Measurements from ENCODE around the gene NUP205.

NUP205 gene

DNA sequence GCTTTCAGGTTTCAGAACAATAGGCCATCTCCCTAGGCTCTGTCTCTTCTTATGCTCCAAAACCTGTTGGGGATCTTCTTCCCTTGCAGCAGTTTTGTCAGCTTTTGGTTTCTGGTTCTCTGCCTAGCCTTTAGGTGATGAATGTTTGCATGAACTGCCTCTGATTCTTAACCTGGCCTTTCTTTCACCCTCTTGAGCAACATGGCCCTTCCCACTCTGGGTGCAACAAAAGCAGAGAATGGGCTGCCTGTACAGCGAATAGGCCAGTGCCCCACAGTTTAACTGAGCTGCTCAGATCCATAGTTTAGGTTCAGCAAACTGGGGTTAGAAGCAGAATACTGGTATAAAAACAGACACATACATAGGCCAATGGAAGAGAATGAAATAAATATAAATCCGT is 18.1 kb upstream of the NUP205 start:
- no CpG with 5 or more reads among the region's 2 CpGs for WGBS (ENCODE audit: insufficient coverage)
- POLR2A ChIA-PET: no interaction called here
- CTCF ChIA-PET: interaction anchor here (1.5 kb wide), 1 partner anchor 13 kb away, joined by 6 read pairs; no protein-coding TSS in a partner anchor
- Histone ChIP-seq H3K27ac (ENCODE audit: insufficient read depth in 1 of 2, low read depth in 1 of 2, low read length in 2 of 2, poor library complexity in 1 of 2, severe bottlenecking in 2 of 2) (no peak overlapping the region), H3K36me3 (ENCODE audit: control insufficient read depth in 4 of 4, insufficient read depth in 4 of 4, low read length in 3 of 4) (no peaks in the 10 kb centered on the region), H3K9me3 (ENCODE audit: control extremely low read depth in 1 of 5, control insufficient read depth in 4 of 5, insufficient read depth in 2 of 5, low read depth in 1 of 5, low read length in 4 of 5) (no peaks in the 10 kb centered on the region), H3K27me3 (replicated peaks in 2 of 5; ENCODE audit: control insufficient read depth in 4 of 5, insufficient read depth in 5 of 5, low read length in 4 of 5) (no peaks in the 10 kb centered on the region), H3K4me1 (ENCODE audit: control extremely low read depth in 1 of 4, control insufficient read depth in 4 of 4, insufficient read depth in 4 of 4, low read length in 3 of 4) (peaks cover 3 to 10% (median 7%) of the 10 kb centered on the region in 4 experiments), H3K4me3 (ENCODE audit: control insufficient read depth in 1 of 7, extremely low read depth in 1 of 7, insufficient read depth in 4 of 7, low read depth in 2 of 7, low read length in 6 of 7) (no peak overlapping the region)
- DNase-seq: no peak

DNA sequence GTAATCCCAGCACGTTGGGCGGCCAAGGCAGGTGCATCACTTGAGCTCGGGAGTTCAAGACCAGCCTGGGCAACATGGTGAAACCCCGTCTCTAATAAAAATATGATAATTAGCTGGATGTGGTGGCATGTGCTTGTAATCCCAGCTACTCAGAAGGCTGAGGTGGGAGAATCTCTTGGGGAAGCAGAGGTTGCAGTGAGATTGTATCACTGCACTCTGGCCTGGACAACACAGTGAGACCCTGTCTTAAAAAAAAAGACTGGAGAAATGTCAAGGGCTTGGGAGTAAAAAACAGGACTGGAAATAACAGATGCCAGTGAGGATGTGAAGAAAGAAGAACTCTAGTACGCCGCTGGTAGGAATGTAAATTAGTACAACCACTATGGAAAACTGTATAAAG is 16.7 kb upstream of the NUP205 start:
- WGBS (ENCODE audit: insufficient coverage): 100% methylated on average over 5 of the region's 6 CpGs
- no peak overlapping the region for H3K4me3 ChIP-seq (ENCODE audit: control insufficient read depth in 1 of 7, extremely low read depth in 1 of 7, insufficient read depth in 4 of 7, low read depth in 2 of 7, low read length in 6 of 7)
- no peaks in the 10 kb centered on the region for H3K36me3 ChIP-seq (ENCODE audit: control insufficient read depth in 4 of 4, insufficient read depth in 4 of 4, low read length in 3 of 4)
- H3K27ac ChIP-seq (ENCODE audit: insufficient read depth in 1 of 2, low read depth in 1 of 2, low read length in 2 of 2, poor library complexity in 1 of 2, severe bottlenecking in 2 of 2): no peak overlapping the region
- POLR2A ChIA-PET: interaction anchor here (0.6 to 0.7 kb wide), 3 partner anchors 37 to 93 kb away, joined by 3 to 9 read pairs (median 4); no protein-coding TSS in a partner anchor
- H3K27me3 ChIP-seq (replicated peaks in 2 of 5; ENCODE audit: control insufficient read depth in 4 of 5, insufficient read depth in 5 of 5, low read length in 4 of 5): no peaks in the 10 kb centered on the region
- no peak for DNase-seq
- no peaks in the 10 kb centered on the region for H3K9me3 ChIP-seq (ENCODE audit: control extremely low read depth in 1 of 5, control insufficient read depth in 4 of 5, insufficient read depth in 2 of 5, low read depth in 1 of 5, low read length in 4 of 5)
- H3K4me1 ChIP-seq (ENCODE audit: control extremely low read depth in 1 of 4, control insufficient read depth in 4 of 4, insufficient read depth in 4 of 4, low read length in 3 of 4): peaks cover 3 to 10% (median 7%) of the 10 kb centered on the region in 4 experiments
- CTCF ChIA-PET: no interaction called here

DNA sequence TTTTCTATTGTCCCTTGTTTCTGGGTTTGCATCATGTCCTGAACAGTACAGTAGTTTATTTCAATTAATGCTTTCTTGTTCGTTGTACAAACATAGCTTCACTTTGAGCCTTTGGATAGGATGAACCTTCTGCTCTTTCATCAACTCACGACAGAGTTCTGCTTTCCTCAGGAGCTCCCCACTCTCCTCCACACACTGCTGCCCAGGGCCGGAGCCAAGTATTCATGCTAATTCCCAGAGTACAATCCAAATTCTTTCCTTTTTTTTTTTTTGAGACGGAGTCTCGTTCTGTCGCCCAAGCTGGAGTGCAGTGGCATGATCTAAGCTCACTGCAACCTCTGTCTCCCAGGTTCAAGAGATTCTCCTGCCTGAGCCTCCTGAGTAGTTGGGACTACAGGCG is 7.5 kb upstream of the NUP205 start:
- Histone ChIP-seq H3K9me3 (ENCODE audit: control extremely low read depth in 1 of 5, control insufficient read depth in 4 of 5, insufficient read depth in 2 of 5, low read depth in 1 of 5, low read length in 4 of 5) (no peaks in the 10 kb centered on the region), H3K4me3 (ENCODE audit: control insufficient read depth in 1 of 7, extremely low read depth in 1 of 7, insufficient read depth in 4 of 7, low read depth in 2 of 7, low read length in 6 of 7) (no peak overlapping the region), H3K4me1 (ENCODE audit: control extremely low read depth in 1 of 4, control insufficient read depth in 4 of 4, insufficient read depth in 4 of 4, low read length in 3 of 4) (no peaks in the 10 kb centered on the region), H3K36me3 (ENCODE audit: control insufficient read depth in 4 of 4, insufficient read depth in 4 of 4, low read length in 3 of 4) (no peaks in the 10 kb centered on the region), H3K27ac (ENCODE audit: insufficient read depth in 1 of 2, low read depth in 1 of 2, low read length in 2 of 2, poor library complexity in 1 of 2, severe bottlenecking in 2 of 2) (no peak overlapping the region), H3K27me3 (replicated peaks in 2 of 5; ENCODE audit: control insufficient read depth in 4 of 5, insufficient read depth in 5 of 5, low read length in 4 of 5) (no peaks in the 10 kb centered on the region)
- POLR2A ChIA-PET: no interaction called here
- DNase-seq: no peak
- WGBS (ENCODE audit: insufficient coverage): 99% methylated on average over 7 of the region's 7 CpGs
- CTCF ChIA-PET: interaction anchor here (0.7 kb wide), 1 partner anchor 409 kb away, joined by 3 read pairs; no protein-coding TSS in a partner anchor

DNA sequence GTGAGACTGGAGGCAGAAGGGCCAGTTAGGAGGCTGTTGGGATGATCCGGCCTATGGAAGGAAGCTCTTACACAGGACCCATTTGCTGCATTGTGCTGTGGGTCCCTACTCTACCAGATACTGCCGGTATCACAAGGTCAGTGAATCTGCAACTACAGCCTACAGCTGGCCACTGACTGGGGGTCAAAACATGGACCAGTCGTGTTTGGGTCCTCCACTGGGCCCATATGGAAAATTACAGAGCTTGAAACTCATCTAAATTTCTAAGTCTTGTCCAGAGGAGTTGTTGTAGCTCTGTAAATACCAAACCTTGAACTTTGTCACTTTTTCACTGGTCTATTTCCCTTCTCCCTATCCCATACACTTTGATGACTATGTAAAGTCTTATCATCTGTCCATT is 5.6 kb upstream of the NUP205 start:
- Histone ChIP-seq H3K4me3 (ENCODE audit: control insufficient read depth in 1 of 7, extremely low read depth in 1 of 7, insufficient read depth in 4 of 7, low read depth in 2 of 7, low read length in 6 of 7) (no peak overlapping the region), H3K4me1 (ENCODE audit: control extremely low read depth in 1 of 4, control insufficient read depth in 4 of 4, insufficient read depth in 4 of 4, low read length in 3 of 4) (peaks cover 0 to 6% (median 4%) of the 10 kb centered on the region in 4 experiments), H3K36me3 (ENCODE audit: control insufficient read depth in 4 of 4, insufficient read depth in 4 of 4, low read length in 3 of 4) (no peaks in the 10 kb centered on the region), H3K27me3 (replicated peaks in 2 of 5; ENCODE audit: control insufficient read depth in 4 of 5, insufficient read depth in 5 of 5, low read length in 4 of 5) (no peaks in the 10 kb centered on the region), H3K9me3 (ENCODE audit: control extremely low read depth in 1 of 5, control insufficient read depth in 4 of 5, insufficient read depth in 2 of 5, low read depth in 1 of 5, low read length in 4 of 5) (no peaks in the 10 kb centered on the region), H3K27ac (ENCODE audit: insufficient read depth in 1 of 2, low read depth in 1 of 2, low read length in 2 of 2, poor library complexity in 1 of 2, severe bottlenecking in 2 of 2) (no peak overlapping the region)
- DNase-seq: no peak
- 69% methylated on average over 3 of the region's 3 CpGs for WGBS (ENCODE audit: insufficient coverage)
- ChIA-PET CTCF (interaction anchor here (1.0 to 1.4 kb wide), 6 partner anchors 8 to 152 kb away, joined by 3 to 6 read pairs (median 4); no protein-coding TSS in a partner anchor), POLR2A (no interaction called here)

DNA sequence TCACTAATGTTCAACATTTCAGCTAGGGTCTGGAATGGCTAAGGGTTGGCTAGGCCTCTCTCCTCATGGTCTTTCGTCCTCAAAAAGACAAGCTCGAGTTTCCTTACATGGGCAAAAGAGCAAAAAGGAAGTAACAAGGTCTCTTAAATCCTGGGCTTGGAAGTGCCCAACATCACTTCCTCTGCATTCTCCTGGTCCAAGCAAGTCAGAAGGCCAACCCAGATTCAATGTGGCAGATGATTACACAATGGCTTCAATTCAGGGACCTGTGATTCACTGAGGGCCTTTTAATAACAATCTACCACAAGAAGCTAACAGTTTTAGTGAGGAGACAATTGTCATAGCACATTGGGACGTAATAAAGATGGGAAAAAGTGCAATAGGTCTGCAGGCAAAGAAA is 4.4 kb upstream of the NUP205 start:
- POLR2A ChIA-PET: no interaction called here
- CTCF ChIA-PET: interaction anchor here (1.0 to 1.4 kb wide), 4 partner anchors 9 to 153 kb away, joined by 3 to 6 read pairs (median 4); no protein-coding TSS in a partner anchor
- no peak for DNase-seq
- Histone ChIP-seq H3K36me3 (ENCODE audit: control insufficient read depth in 4 of 4, insufficient read depth in 4 of 4, low read length in 3 of 4) (no peaks in the 10 kb centered on the region), H3K27me3 (replicated peaks in 2 of 5; ENCODE audit: control insufficient read depth in 4 of 5, insufficient read depth in 5 of 5, low read length in 4 of 5) (no peaks in the 10 kb centered on the region), H3K4me1 (ENCODE audit: control extremely low read depth in 1 of 4, control insufficient read depth in 4 of 4, insufficient read depth in 4 of 4, low read length in 3 of 4) (peaks cover 0 to 10% (median 8%) of the 10 kb centered on the region in 4 experiments), H3K9me3 (ENCODE audit: control extremely low read depth in 1 of 5, control insufficient read depth in 4 of 5, insufficient read depth in 2 of 5, low read depth in 1 of 5, low read length in 4 of 5) (no peaks in the 10 kb centered on the region), H3K27ac (ENCODE audit: insufficient read depth in 1 of 2, low read depth in 1 of 2, low read length in 2 of 2, poor library complexity in 1 of 2, severe bottlenecking in 2 of 2) (no peak overlapping the region), H3K4me3 (ENCODE audit: control insufficient read depth in 1 of 7, extremely low read depth in 1 of 7, insufficient read depth in 4 of 7, low read depth in 2 of 7, low read length in 6 of 7) (no peak overlapping the region)
- WGBS (ENCODE audit: insufficient coverage): 90% methylated on average over 3 of the region's 3 CpGs

DNA sequence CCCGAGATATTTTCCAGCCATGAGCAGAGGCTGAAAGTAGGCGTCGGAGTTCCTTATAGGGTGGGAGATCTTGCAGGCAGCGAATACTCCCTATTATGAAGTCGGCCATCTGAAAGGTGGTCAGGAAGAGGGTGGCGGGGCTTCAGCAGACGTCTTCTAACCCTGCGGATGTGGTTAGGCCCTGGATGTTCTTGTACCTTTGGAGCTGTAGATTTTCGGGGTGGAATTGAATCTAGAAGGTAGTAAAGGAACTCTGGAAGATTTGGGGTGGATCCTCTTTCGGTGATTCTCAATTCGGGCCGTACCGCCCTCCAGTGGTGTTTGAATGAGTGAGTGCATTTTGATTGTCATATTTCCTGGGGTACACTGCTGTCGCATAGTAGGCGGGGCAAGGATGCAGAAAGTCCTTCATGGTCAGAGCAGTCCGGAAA is 635 bp downstream of the NUP205 start:
- POLR2A ChIA-PET: interaction anchor here (0.7 kb wide), 1 partner anchor 44 kb away, joined by 5 read pairs; no protein-coding TSS in a partner anchor

DNA sequence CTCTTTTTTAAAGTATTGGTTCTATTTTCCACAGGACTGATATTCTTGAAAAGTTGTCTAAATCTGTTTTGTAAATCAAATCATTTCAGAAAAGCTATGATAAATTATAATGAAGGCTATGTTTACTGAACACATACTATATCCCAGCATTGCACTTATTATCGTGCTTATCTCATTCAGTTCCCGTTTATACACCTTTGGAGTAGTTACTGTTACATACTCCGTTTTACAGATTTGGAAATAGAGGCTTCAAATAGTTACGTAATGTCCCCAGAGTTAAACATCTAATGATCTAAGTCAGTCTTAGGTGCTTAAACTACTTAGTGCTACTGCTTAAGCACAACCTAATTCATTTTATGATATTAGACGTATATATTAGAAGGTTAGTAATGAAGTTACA is 1.2 kb downstream of the NUP205 start:
- 51% methylated on average over 3 of the region's 5 CpGs for WGBS (ENCODE audit: insufficient coverage)
- no peak for DNase-seq
- no peaks in the 10 kb centered on the region for H3K9me3 ChIP-seq (ENCODE audit: control extremely low read depth in 1 of 5, control insufficient read depth in 4 of 5, insufficient read depth in 2 of 5, low read depth in 1 of 5, low read length in 4 of 5)
- H3K4me3 ChIP-seq (ENCODE audit: control insufficient read depth in 1 of 7, extremely low read depth in 1 of 7, insufficient read depth in 4 of 7, low read depth in 2 of 7, low read length in 6 of 7): peak overlapping the region in 6 of 7 experiments; percentile 85 to 98 (median 96)
- H3K4me1 ChIP-seq (ENCODE audit: control extremely low read depth in 1 of 4, control insufficient read depth in 4 of 4, insufficient read depth in 4 of 4, low read length in 3 of 4): peaks cover 6 to 28% (median 14%) of the 10 kb centered on the region in 4 experiments
- no peaks in the 10 kb centered on the region for H3K27me3 ChIP-seq (replicated peaks in 2 of 5; ENCODE audit: control insufficient read depth in 4 of 5, insufficient read depth in 5 of 5, low read length in 4 of 5)
- ChIA-PET CTCF (interaction anchor here (1.0 to 4.4 kb wide), 7 partner anchors 14 to 279 kb away, joined by 3 to 15 read pairs (median 4); no protein-coding TSS in a partner anchor), POLR2A (no interaction called here)
- H3K27ac ChIP-seq (ENCODE audit: insufficient read depth in 1 of 2, low read depth in 1 of 2, low read length in 2 of 2, poor library complexity in 1 of 2, severe bottlenecking in 2 of 2): peak overlapping the region; percentile 99 to 100
- peaks cover 0 to 2% (median 0%) of the 10 kb centered on the region in 4 experiments for H3K36me3 ChIP-seq (ENCODE audit: control insufficient read depth in 4 of 4, insufficient read depth in 4 of 4, low read length in 3 of 4)

More for the DNA sequence above, 635 bp downstream of the NUP205 start:
- Histone ChIP-seq H3K27ac (ENCODE audit: insufficient read depth in 1 of 2, low read depth in 1 of 2, low read length in 2 of 2, poor library complexity in 1 of 2, severe bottlenecking in 2 of 2) (peak overlapping the region; percentile 99 to 100), H3K9me3 (ENCODE audit: control extremely low read depth in 1 of 5, control insufficient read depth in 4 of 5, insufficient read depth in 2 of 5, low read depth in 1 of 5, low read length in 4 of 5) (no peaks in the 10 kb centered on the region), H3K27me3 (replicated peaks in 2 of 5; ENCODE audit: control insufficient read depth in 4 of 5, insufficient read depth in 5 of 5, low read length in 4 of 5) (no peaks in the 10 kb centered on the region), H3K36me3 (ENCODE audit: control insufficient read depth in 4 of 4, insufficient read depth in 4 of 4, low read length in 3 of 4) (peaks cover 0 to 2% (median 0%) of the 10 kb centered on the region in 4 experiments), H3K4me3 (ENCODE audit: control insufficient read depth in 1 of 7, extremely low read depth in 1 of 7, insufficient read depth in 4 of 7, low read depth in 2 of 7, low read length in 6 of 7) (peak overlapping the region; percentile 85 to 98 (median 96)), H3K4me1 (ENCODE audit: control extremely low read depth in 1 of 4, control insufficient read depth in 4 of 4, insufficient read depth in 4 of 4, low read length in 3 of 4) (peaks cover 6 to 28% (median 14%) of the 10 kb centered on the region in 4 experiments)
- CTCF ChIA-PET: interaction anchor here (0.6 to 4.4 kb wide), 7 partner anchors 13 to 278 kb away, joined by 3 to 15 read pairs (median 4); no protein-coding TSS in a partner anchor
- 0% methylated on average over 15 of the region's 16 CpGs for WGBS (ENCODE audit: insufficient coverage)
- DNase-seq: peak; percentile 85 to 90 (median 90)
